HepG2 (cell line): ENCODE results near the gene RHOBTB3. TPM values are rescaled to one million over a fixed set of nuclear protein-coding genes. Genes with fewer than 3 reads are reported as not detected.

Experiments used
- CENPX ChIP-seq: sonication (generic); formaldehyde crosslinking; IDR thresholded peaks from 2 replicates; pipeline ENCODE4 v1.9.0; 2021; ENCODE audit warnings: mild to moderate bottlenecking, missing genetic modification reagents, moderate library complexity
- DMAP1 ChIP-seq: IDR thresholded peaks from 2 replicates; pipeline ENCODE4 v1.6.1; 2016
- GATAD1 ChIP-seq: IDR thresholded peaks from 2 replicates; pipeline ENCODE4 v1.6.1; 2016; ENCODE audit warnings: missing genetic modification reagents, missing compliant biosample characterization
- HOXA7 ChIP-seq: sonication (generic); formaldehyde crosslinking; IDR thresholded peaks from 2 replicates; pipeline ENCODE4 v1.8.1; 2022; ENCODE audit warnings: mild to moderate bottlenecking, missing genetic modification reagents, moderate library complexity
- IKZF4 ChIP-seq: sonication (generic); formaldehyde crosslinking; IDR thresholded peaks from 2 replicates; pipeline ENCODE4 v1.5.1; 2020; ENCODE audit warnings: borderline replicate concordance, mild to moderate bottlenecking, low read depth, missing genetic modification reagents; ENCODE audit errors: not compliant biosample characterization
- MAZ ChIP-seq, 2 experiments: sonication (generic) in 1 of 2; formaldehyde crosslinking in 1 of 2; IDR thresholded peaks; 2 replicates each; pipeline versions ENCODE4 v1.5.0 to v1.6.1; 2012 to 2020; ENCODE audit warnings: low read depth in 2 of 2, mild to moderate bottlenecking in 2 of 2, borderline replicate concordance in 1 of 2, improper control_type of control experiment in 1 of 2, low read length in 1 of 2, missing genetic modification reagents in 1 of 2, moderate library complexity in 1 of 2
- MBNL3 ChIP-seq: fragments of 250-450 bp; sonication (Bioruptor Pico); conservative IDR thresholded peaks from 2 replicates; pipeline ENCODE4 v1.8.0; 2022; ENCODE audit warnings: mild to moderate bottlenecking, inconsistent platforms
- NCOA2 ChIP-seq: sonication (generic); formaldehyde crosslinking; IDR thresholded peaks from 2 replicates; pipeline ENCODE4 v1.8.0; 2022; ENCODE audit warnings: inconsistent platforms
- NFE2 ChIP-seq: sonication (generic); formaldehyde crosslinking; IDR thresholded peaks from 2 replicates; pipeline ENCODE4 v1.4.0; 2020; ENCODE audit warnings: missing genetic modification reagents
- POLR2AphosphoS2 ChIP-seq: IDR thresholded peaks from 2 replicates; pipeline ENCODE4 v1.6.1; 2011; ENCODE audit warnings: low read depth, low read length, improper control_type of control experiment
- RBAK ChIP-seq: sonication (generic); formaldehyde crosslinking; IDR thresholded peaks from 2 replicates; pipeline ENCODE4 v1.5.1; 2020; ENCODE audit warnings: mild to moderate bottlenecking, missing genetic modification reagents
- REL ChIP-seq: sonication (generic); formaldehyde crosslinking; conservative IDR thresholded peaks from 2 replicates; pipeline ENCODE4 v1.8.0; 2022; ENCODE audit warnings: mild to moderate bottlenecking, missing genetic modification reagents, moderate library complexity
- REST ChIP-seq, 2 experiments: IDR thresholded peaks; 2 replicates each; pipeline ENCODE4 v1.6.1; 2011 to 2012; ENCODE audit warnings: low read length in 2 of 2, borderline replicate concordance in 1 of 2, low read depth in 1 of 2, mild to moderate bottlenecking in 1 of 2, moderate library complexity in 1 of 2
- TEAD3 ChIP-seq: optimal IDR thresholded peaks from 2 replicates; pipeline ENCODE3; 2016; ENCODE audit warnings: borderline replicate concordance
- TOPORS ChIP-seq: sonication (generic); formaldehyde crosslinking; IDR thresholded peaks from 2 replicates; pipeline ENCODE4 v1.8.0; 2023; ENCODE audit warnings: mild to moderate bottlenecking, missing genetic modification reagents
- ZEB1 ChIP-seq: IDR thresholded peaks from 2 replicates; pipeline ENCODE4 v1.6.1; 2012; ENCODE audit warnings: mild to moderate bottlenecking, low read depth, inconsistent platforms; ENCODE audit not compliant: insufficient replicate concordance
- ZFP1 ChIP-seq: IDR thresholded peaks from 2 replicates; pipeline ENCODE4 v1.6.1; 2016
- ZNF160 ChIP-seq: sonication (generic); formaldehyde crosslinking; IDR thresholded peaks from 2 replicates; pipeline ENCODE4 v1.8.0; 2022; ENCODE audit warnings: mild to moderate bottlenecking, inconsistent platforms, missing genetic modification reagents
- ZNF264 ChIP-seq: sonication (generic); formaldehyde crosslinking; IDR thresholded peaks from 2 replicates; pipeline ENCODE4 v1.4.0; 2020; ENCODE audit warnings: missing genetic modification reagents
- ZNF550 ChIP-seq: sonication (generic); formaldehyde crosslinking; IDR thresholded peaks from 2 replicates; pipeline ENCODE4 v1.4.0; 2020; ENCODE audit warnings: mild to moderate bottlenecking, missing genetic modification reagents, borderline replicate concordance
- ZNF709 ChIP-seq: sonication (generic); formaldehyde crosslinking; IDR thresholded peaks from 2 replicates; pipeline ENCODE4 v1.5.0; 2020; ENCODE audit warnings: mild to moderate bottlenecking, missing genetic modification reagents
- ZNF782 ChIP-seq: sonication (generic); formaldehyde crosslinking; IDR thresholded peaks from 2 replicates; pipeline ENCODE4 v1.4.0; 2020; ENCODE audit warnings: missing genetic modification reagents, mild to moderate bottlenecking, borderline replicate concordance
- ZNF790 ChIP-seq: sonication (generic); formaldehyde crosslinking; IDR thresholded peaks from 2 replicates; pipeline ENCODE4 v1.8.0; 2022; ENCODE audit warnings: missing genetic modification reagents, mild to moderate bottlenecking, borderline replicate concordance
- polyA plus RNA-seq, 8 experiments: library from polyadenylated mRNA; depleted of rRNA in 3 of 8; stranded (reverse) in 7 of 8; unstranded in 1 of 8; fragments of >200 nt; fragmentation: Illumina TruSeq in 4 of 8; extraction: Trizol in 4 of 8; gene quantifications; 2 replicates each; pipeline versions ENCODE4 v1.2.1 to v1.2.3, GENCODE V29; 2011 to 2016; ENCODE audit warnings: low read depth in 4 of 8, missing spikeins in 1 of 8, mixed read lengths in 1 of 8; ENCODE audit not compliant: insufficient read depth in 1 of 8
- total RNA-seq, 5 experiments: library from RNA; depleted of rRNA; stranded (reverse); fragments of >200 nt; fragmentation: Illumina TruSeq; extraction: Trizol; gene quantifications; 2 replicates each; pipeline ENCODE4 v1.2.3, GENCODE V29; 2016; ENCODE audit warnings: low read depth in 1 of 5
- TF ChIP-seq, protein P1 (sequence below): sonication (generic); formaldehyde crosslinking; conservative IDR thresholded peaks from 2 replicates; pipeline ENCODE4 v1.4.0; 2020; ENCODE audit warnings: mild to moderate bottlenecking, missing genetic modification reagents, moderate library complexity

RHOBTB3 gene
- total and polyA plus RNA-seq, 2 of the 13 experiments (the other 11 are each of a cell fraction or from before 2014, with no cell fraction given), result 31.6 to 35.4 TPM

- TF ChIP-seq ZNF790 (CRISPR knock-in tag), result no peak
- no peak for TF ChIP-seq DMAP1 (CRISPR knock-in tag)
- TF ChIP-seq NFE2 (CRISPR knock-in tag), result no peak
- TF ChIP-seq MBNL3 (CRISPR knock-in tag), result no peak
- no peak for TF ChIP-seq GATAD1 (CRISPR knock-in tag)
- no peak for TF ChIP-seq ZNF782 (CRISPR knock-in tag)
- TF ChIP-seq NCOA2 (CRISPR knock-in tag), result peak; percentile 17; the same call in 1 of the 2 replicates
- TF ChIP-seq CENPX (CRISPR knock-in tag), result no peak
- no peak for TF ChIP-seq TOPORS (CRISPR knock-in tag)
- TF ChIP-seq ZNF550 (CRISPR knock-in tag), result no peak
- no peak for TF ChIP-seq ZEB1
- no peak for TF ChIP-seq RBAK (CRISPR knock-in tag)
- no peak for TF ChIP-seq MAZ (IDR thresholded peaks at IDR 0.05; ENCODE audit: borderline replicate concordance, low read depth, low read length)
- TF ChIP-seq MAZ (CRISPR knock-in tag; IDR thresholded peaks at IDR 0.05; ENCODE audit: low read depth), result no peak
- TF ChIP-seq HOXA7 (CRISPR knock-in tag), result no peak
- TF ChIP-seq ZNF160, result no peak
- TF ChIP-seq TEAD3 (CRISPR knock-in tag), result no peak
- no peak for TF ChIP-seq REST (IDR thresholded peaks at IDR 0.05; ENCODE audit: borderline replicate concordance in 1 of 2, low read depth in 1 of 2, low read length in 2 of 2)
- TF ChIP-seq, protein P1, sequence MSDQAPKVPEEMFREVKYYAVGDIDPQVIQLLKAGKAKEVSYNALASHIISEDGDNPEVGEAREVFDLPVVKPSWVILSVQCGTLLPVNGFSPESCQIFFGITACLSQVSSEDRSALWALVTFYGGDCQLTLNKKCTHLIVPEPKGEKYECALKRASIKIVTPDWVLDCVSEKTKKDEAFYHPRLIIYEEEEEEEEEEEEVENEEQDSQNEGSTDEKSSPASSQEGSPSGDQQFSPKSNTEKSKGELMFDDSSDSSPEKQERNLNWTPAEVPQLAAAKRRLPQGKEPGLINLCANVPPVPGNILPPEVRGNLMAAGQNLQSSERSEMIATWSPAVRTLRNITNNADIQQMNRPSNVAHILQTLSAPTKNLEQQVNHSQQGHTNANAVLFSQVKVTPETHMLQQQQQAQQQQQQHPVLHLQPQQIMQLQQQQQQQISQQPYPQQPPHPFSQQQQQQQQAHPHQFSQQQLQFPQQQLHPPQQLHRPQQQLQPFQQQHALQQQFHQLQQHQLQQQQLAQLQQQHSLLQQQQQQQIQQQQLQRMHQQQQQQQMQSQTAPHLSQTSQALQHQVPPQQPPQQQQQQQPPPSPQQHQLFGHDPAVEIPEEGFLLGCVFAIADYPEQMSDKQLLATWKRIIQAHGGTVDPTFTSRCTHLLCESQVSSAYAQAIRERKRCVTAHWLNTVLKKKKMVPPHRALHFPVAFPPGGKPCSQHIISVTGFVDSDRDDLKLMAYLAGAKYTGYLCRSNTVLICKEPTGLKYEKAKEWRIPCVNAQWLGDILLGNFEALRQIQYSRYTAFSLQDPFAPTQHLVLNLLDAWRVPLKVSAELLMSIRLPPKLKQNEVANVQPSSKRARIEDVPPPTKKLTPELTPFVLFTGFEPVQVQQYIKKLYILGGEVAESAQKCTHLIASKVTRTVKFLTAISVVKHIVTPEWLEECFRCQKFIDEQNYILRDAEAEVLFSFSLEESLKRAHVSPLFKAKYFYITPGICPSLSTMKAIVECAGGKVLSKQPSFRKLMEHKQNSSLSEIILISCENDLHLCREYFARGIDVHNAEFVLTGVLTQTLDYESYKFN, result no peak; the same call in 1 of the 2 replicates
- TF ChIP-seq ZNF709 (CRISPR knock-in tag), result no peak
- no peak for TF ChIP-seq IKZF4 (CRISPR knock-in tag)
- peak; percentile 80; the same call in 1 of the 2 replicates for TF ChIP-seq POLR2AphosphoS2
- TF ChIP-seq ZFP1 (CRISPR knock-in tag), result no peak
- no peak for TF ChIP-seq ZNF264 (CRISPR knock-in tag)
- no peak for TF ChIP-seq REL (CRISPR knock-in tag)
These were observed 39.9 kb downstream of the RHOBTB3 start (continued) for GRCh38 chr5:95770830-95771708.
